H1 (cell line): ENCODE results near the gene LRRC14B. TPM values are rescaled to one million over a fixed set of nuclear protein-coding genes. Genes with fewer than 3 reads are reported as not detected.

Experiments
- CBX5 ChIP-seq: fragments of 300-800, 300-1000 bp; sonication (generic); IDR thresholded peaks from 2 replicates; pipeline ENCODE4 v1.7.1; 2016; ENCODE audit warnings: antibody characterized with exemption, low read length, low read depth
- JUN ChIP-seq: IDR thresholded peaks from 2 replicates; pipeline ENCODE4 v1.6.1; 2011; ENCODE audit warnings: low read depth, mild to moderate bottlenecking, improper control_type of control experiment, low read length
- NANOG ChIP-seq: IDR thresholded peaks from 2 replicates; pipeline ENCODE4 v1.6.1; 2011; ENCODE audit warnings: low read length, low read depth, mild to moderate bottlenecking, inconsistent platforms; ENCODE audit not compliant: insufficient read depth, poor library complexity, severe bottlenecking
- RAD21 ChIP-seq, 2 experiments: IDR thresholded peaks in 1 of 2; conservative IDR thresholded peaks in 1 of 2; 2 replicates each; pipeline ENCODE4 v1.6.1; 2011; ENCODE audit warnings: low read depth in 2 of 2, low read length in 2 of 2, improper control_type of control experiment in 1 of 2, inconsistent platforms in 1 of 2, mild to moderate bottlenecking in 1 of 2, moderate library complexity in 1 of 2
- SP2 ChIP-seq: IDR thresholded peaks from 2 replicates; pipeline ENCODE4 v1.6.1; 2012; ENCODE audit warnings: mild to moderate bottlenecking, low read length, inconsistent platforms
- polyA plus RNA-seq, 7 experiments: library from polyadenylated mRNA; depleted of rRNA in 3 of 7; stranded (reverse) in 5 of 7; unstranded in 2 of 7; fragments of >200 nt in 5 of 7; fragments of 200-250 nt in 2 of 7; gene quantifications; 1 replicate in 5 of 7; 2 replicates in 1 of 7; 4 replicates in 1 of 7; pipeline versions ENCODE4 v1.2.1 to v1.2.3, GENCODE V29; 2011 to 2013; ENCODE audit warnings: missing spikeins in 2 of 7, mixed read lengths in 2 of 7
- total RNA-seq: library from RNA; stranded (reverse); fragmentation: NEBNext Ultra II Directional; extraction: Animal tissue kit (Norgen Biotek cat#: 25700); gene quantifications from 2 replicates; pipeline ENCODE4 v1.2.1, GENCODE V29; 2021

Gene LRRC14B
- total and polyA plus RNA-seq, 2 of the 8 experiments (the other 6 are each of a cell fraction or from before 2014, with no cell fraction given) = not detected

DNA sequence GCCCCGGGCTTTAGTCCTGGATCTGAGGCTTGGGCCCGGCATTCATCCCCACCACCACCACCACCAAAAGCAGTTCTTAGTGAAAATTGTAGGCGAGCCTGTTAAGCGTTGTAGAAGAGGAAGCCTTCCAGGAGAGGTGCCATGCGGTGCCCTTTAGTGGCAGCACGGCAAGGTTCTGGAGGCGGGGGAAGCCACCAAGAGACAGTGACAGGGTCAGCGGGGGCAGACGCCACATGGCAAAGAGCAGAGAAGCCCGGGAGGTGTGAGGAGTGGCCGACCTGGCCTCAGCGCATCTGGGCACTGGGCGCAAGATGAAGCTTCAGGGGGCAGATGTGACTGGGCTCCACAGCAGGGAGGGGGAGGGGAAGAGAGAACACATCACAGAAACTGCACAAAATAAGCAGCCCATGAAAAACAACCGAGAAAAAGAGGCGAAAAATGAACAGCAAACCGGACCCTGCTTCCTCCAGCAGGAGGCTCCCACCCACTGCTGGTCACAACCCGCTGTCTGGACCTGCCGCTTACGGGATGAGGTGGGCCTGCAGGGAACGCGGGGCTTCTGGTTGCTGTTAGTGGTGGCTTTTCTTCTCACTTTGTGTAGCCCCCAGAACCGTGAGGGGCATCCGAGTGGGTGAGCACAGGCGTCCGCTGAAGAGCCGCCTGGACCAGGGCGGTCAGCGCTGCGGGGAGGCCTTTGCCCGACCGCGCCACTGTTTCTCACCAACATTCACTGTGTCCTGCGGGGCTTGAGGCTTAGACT is 4.3 kb downstream of the LRRC14B start (continued):
- TF ChIP-seq NANOG (no peak), RAD21 (IDR thresholded peaks at IDR 0.05 in 1 of 2, conservative IDR thresholded peaks at IDR 0.05 in 1 of 2; ENCODE audit: low read depth in 2 of 2, low read length in 2 of 2) (peak; percentile 57 to 63), JUN (no peak), SP2 (no peak), CBX5 (no peak)
